Mesenchymal stem cell (in vitro differentiated cells and primary cell): ENCODE data around the gene CD52.

Experiments used
- DNase-seq: peaks from one replicate; pipeline ENCODE4 v3.0.0-alpha.2; 2013
- H2AFZ ChIP-seq: one replicate; pipeline ENCODE4 v1.6.1; 2013; ENCODE audit warnings: low read depth, mild to moderate bottlenecking, control low read depth, inconsistent platforms, low read length, moderate library complexity
- H2AK5ac ChIP-seq: 2 replicates; pipeline ENCODE4 v1.6.1; 2013; ENCODE audit warnings: low read length, moderate library complexity, mild to moderate bottlenecking, inconsistent platforms; ENCODE audit not compliant: severe bottlenecking
- H2BK120ac ChIP-seq: one replicate; pipeline ENCODE4 v1.6.1; 2013; ENCODE audit warnings: low read depth, mild to moderate bottlenecking, inconsistent platforms, low read length, moderate library complexity
- H2BK12ac ChIP-seq, 2 experiments: one replicate each; pipeline ENCODE4 v1.6.1; 2013; ENCODE audit warnings: inconsistent platforms in 2 of 2, low read length in 2 of 2, mild to moderate bottlenecking in 2 of 2, moderate library complexity in 2 of 2, control low read depth in 1 of 2
- H2BK15ac ChIP-seq: one replicate; pipeline ENCODE4 v1.6.1; 2013; ENCODE audit warnings: mild to moderate bottlenecking, low read depth, inconsistent platforms; ENCODE audit not compliant: poor library complexity, severe bottlenecking
- H2BK5ac ChIP-seq: 2 replicates; pipeline ENCODE4 v1.6.1; 2013; ENCODE audit warnings: low read depth, mild to moderate bottlenecking, low read length, control low read depth, inconsistent platforms; ENCODE audit not compliant: poor library complexity, severe bottlenecking
- H3K14ac ChIP-seq, 2 experiments: one replicate each; pipeline ENCODE4 v1.6.1; 2013; ENCODE audit warnings: inconsistent platforms in 2 of 2, low read length in 2 of 2, control low read depth in 1 of 2, mild to moderate bottlenecking in 1 of 2, moderate library complexity in 1 of 2
- H3K18ac ChIP-seq, 2 experiments: one replicate each; pipeline ENCODE4 v1.6.1; 2013; ENCODE audit warnings: inconsistent platforms in 2 of 2, low read length in 2 of 2, control low read depth in 1 of 2, low read depth in 1 of 2, mild to moderate bottlenecking in 1 of 2
- H3K23ac ChIP-seq, 2 experiments: one replicate each; pipeline ENCODE4 v1.6.1; 2013; ENCODE audit warnings: inconsistent platforms in 2 of 2, low read length in 2 of 2, mild to moderate bottlenecking in 2 of 2, moderate library complexity in 2 of 2, control low read depth in 1 of 2
- H3K27ac ChIP-seq: 2 replicates; pipeline ENCODE4 v1.5.1; 2013; ENCODE audit warnings: mild to moderate bottlenecking, moderate library complexity, low read length, control low read depth, inconsistent platforms; ENCODE audit not compliant: poor library complexity, severe bottlenecking
- H3K27me3 ChIP-seq, 2 experiments: 2 replicates each; pipeline versions ENCODE4 v1.6.1 to v1.7.0; 2013; ENCODE audit warnings: low read length in 2 of 2, mild to moderate bottlenecking in 2 of 2, moderate library complexity in 2 of 2, control low read depth in 1 of 2, inconsistent platforms in 1 of 2; ENCODE audit not compliant: control insufficient read depth in 1 of 2, insufficient read depth in 1 of 2
- H3K36me3 ChIP-seq, 2 experiments: 2 replicates each; pipeline versions ENCODE4 v1.6.1 to v1.7.0; 2013; ENCODE audit warnings: low read length in 2 of 2, control low read depth in 1 of 2, inconsistent platforms in 1 of 2, low read depth in 1 of 2, mild to moderate bottlenecking in 1 of 2; ENCODE audit not compliant: insufficient read depth in 2 of 2, control insufficient read depth in 1 of 2
- H3K4ac ChIP-seq, 2 experiments: one replicate each; pipeline ENCODE4 v1.6.1; 2013; ENCODE audit warnings: inconsistent platforms in 2 of 2, low read length in 2 of 2, mild to moderate bottlenecking in 2 of 2, moderate library complexity in 2 of 2, control low read depth in 1 of 2, low read depth in 1 of 2
- H3K4me1 ChIP-seq: 2 replicates; pipeline ENCODE4 v1.6.1; 2013; ENCODE audit warnings: low read depth, low read length, control low read depth; ENCODE audit not compliant: control insufficient read depth, insufficient read depth
- H3K4me2 ChIP-seq: 2 replicates; pipeline ENCODE4 v1.6.1; 2013; ENCODE audit warnings: low read length, mild to moderate bottlenecking, inconsistent platforms; ENCODE audit not compliant: poor library complexity, severe bottlenecking
- H3K4me3 ChIP-seq, 2 experiments: 2 replicates each; pipeline versions ENCODE4 v1.5.1 to v1.7.0; 2013; ENCODE audit warnings: low read length in 2 of 2, mild to moderate bottlenecking in 2 of 2, control low read depth in 1 of 2, low read depth in 1 of 2; ENCODE audit not compliant: insufficient read depth in 1 of 2
- H3K79me1 ChIP-seq: replicated peaks from 2 replicates; pipeline ENCODE4 v1.6.1; 2013; ENCODE audit warnings: mild to moderate bottlenecking, control low read depth, low read length, inconsistent platforms; ENCODE audit not compliant: poor library complexity, severe bottlenecking
- H3K9ac ChIP-seq: 2 replicates; pipeline ENCODE4 v1.7.0; 2013; ENCODE audit warnings: mild to moderate bottlenecking, low read length, moderate library complexity
- H3K9me3 ChIP-seq: 2 replicates; pipeline ENCODE4 v1.7.0; 2013; ENCODE audit warnings: mild to moderate bottlenecking, low read length; ENCODE audit not compliant: control insufficient read depth
- H4K8ac ChIP-seq: one replicate; pipeline ENCODE4 v1.6.1; 2013; ENCODE audit warnings: inconsistent platforms, mild to moderate bottlenecking, low read length, moderate library complexity
- H4K91ac ChIP-seq: one replicate; pipeline ENCODE4 v1.6.1; 2013; ENCODE audit warnings: mild to moderate bottlenecking, low read length, inconsistent platforms
- WGBS: methylation state at CpG from one replicate; pipeline ENCODE4 v1.1.7; 2013; ENCODE audit warnings: mixed read lengths; 5-methylcytosine and 5-hydroxymethylcytosine counted together

CD52 gene

GRCh38 chr1:26305667-26306289 is 12.0 kb upstream of the CD52 start:
- Histone ChIP-seq H2BK15ac (no peak overlapping the region), H2AK5ac (peak overlapping the region; percentile 3), H2BK5ac (no peak overlapping the region), H4K8ac (peak overlapping the region; percentile 79), H3K4me3 (peak overlapping the region; percentile 94 to 98), H3K27ac (no peak overlapping the region), H3K4me2 (peak overlapping the region; percentile 98), H2BK12ac (peak overlapping the region in 1 of 2 experiments; percentile 60), H3K18ac (peak overlapping the region in 1 of 2 experiments; percentile 97), H2BK120ac (no peak overlapping the region), H3K4ac (peak overlapping the region in 1 of 2 experiments; percentile 11), H2AFZ (peak overlapping the region; percentile 96), H4K91ac (no peak overlapping the region), H3K27me3 (no peaks in the 10 kb centered on the region), H3K23ac (no peak overlapping the region), H3K36me3 (peaks cover 0 to 10% of the 10 kb centered on the region in 2 experiments), H3K79me1 (peaks cover 25% of the 10 kb centered on the region), H3K9me3 (no peaks in the 10 kb centered on the region), H3K14ac (peak overlapping the region in 1 of 2 experiments; percentile 18), H3K9ac (peak overlapping the region; percentile 97), H3K4me1 (peaks cover 16% of the 10 kb centered on the region)
- WGBS: 51% methylated on average over 8 of the region's 8 CpGs
- no peak for DNase-seq

GRCh38 chr1:26306290-26307229 is 11.2 kb upstream of the CD52 start, which contains the start of gene UBXN11:
UBXN11 (minus strand) TSS chr1:26306636; CDS start chr1:26302883, 3,753 bp downstream.
- H2AK5ac ChIP-seq: peak within 1 kb of the TSS; percentile 3
- peaks cover 23% of the 10 kb centered on the region for H3K79me1 ChIP-seq
- H3K4me2 ChIP-seq: peak within 1 kb of the TSS; percentile 98
- H3K14ac ChIP-seq: peak within 1 kb of the TSS in 1 of 2 experiments; percentile 18
- 4% methylated on average over 46 of the region's 51 CpGs for WGBS
- H3K4ac ChIP-seq: peak within 1 kb of the TSS; percentile 73 to 76
- peak within 1 kb of the TSS; percentile 37 to 97 for H3K18ac ChIP-seq
- no peak within 1 kb of the TSS for H2BK120ac ChIP-seq
- no peak within 1 kb of the TSS for H2BK5ac ChIP-seq
- H4K91ac ChIP-seq: peak within 1 kb of the TSS; percentile 56
- H3K27me3 ChIP-seq: no peaks in the 10 kb centered on the region
- H2BK15ac ChIP-seq: peak within 1 kb of the TSS; percentile 12
- peak within 1 kb of the TSS; percentile 94 to 98 for H3K4me3 ChIP-seq
- H3K9me3 ChIP-seq: no peaks in the 10 kb centered on the region
- peak; percentile 96 for DNase-seq
- no peak within 1 kb of the TSS for H3K27ac ChIP-seq
- peak within 1 kb of the TSS in 1 of 2 experiments; percentile 60 for H2BK12ac ChIP-seq
- peak within 1 kb of the TSS; percentile 97 for H3K9ac ChIP-seq
- peak within 1 kb of the TSS; percentile 96 for H2AFZ ChIP-seq
- H3K36me3 ChIP-seq: peaks cover 0 to 2% of the 10 kb centered on the region in 2 experiments
- H3K23ac ChIP-seq: peak within 1 kb of the TSS in 1 of 2 experiments; percentile 34
- H4K8ac ChIP-seq: peak within 1 kb of the TSS; percentile 83
- H3K4me1 ChIP-seq: peaks cover 16% of the 10 kb centered on the region

DNA sequence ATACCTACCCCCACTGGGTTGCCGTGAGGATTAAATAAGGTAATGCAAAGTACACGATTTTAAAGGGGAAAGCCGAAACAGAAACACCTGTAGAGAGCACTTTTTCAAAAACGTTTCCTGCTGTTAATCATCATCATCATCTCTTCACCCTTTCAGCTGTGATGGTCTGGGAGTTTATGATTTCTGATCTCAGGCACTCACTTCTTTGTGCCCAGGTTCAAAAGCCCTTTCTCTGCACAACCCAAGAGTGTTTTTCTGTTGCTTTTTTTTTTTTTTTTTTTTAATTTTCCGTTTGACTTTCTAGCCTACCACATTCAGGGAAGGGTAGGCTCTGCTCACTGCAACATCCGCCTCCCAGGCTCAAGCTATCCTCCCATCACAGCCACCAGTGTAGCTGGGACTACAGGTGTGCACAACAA is 10.4 kb upstream of the CD52 start:
- Histone ChIP-seq H4K8ac (no peak overlapping the region), H2BK5ac (no peak overlapping the region), H3K18ac (no peak overlapping the region), H3K36me3 (no peaks in the 10 kb centered on the region), H3K14ac (no peak overlapping the region), H3K9me3 (no peaks in the 10 kb centered on the region), H3K79me1 (peaks cover 20% of the 10 kb centered on the region), H3K23ac (no peak overlapping the region), H2AFZ (no peak overlapping the region), H3K4me1 (peaks cover 16% of the 10 kb centered on the region), H3K27ac (no peak overlapping the region), H3K9ac (peak overlapping the region; percentile 61), H3K4ac (no peak overlapping the region), H2BK15ac (no peak overlapping the region), H2BK120ac (no peak overlapping the region), H3K4me2 (no peak overlapping the region), H4K91ac (no peak overlapping the region), H2AK5ac (no peak overlapping the region), H3K27me3 (no peaks in the 10 kb centered on the region), H2BK12ac (no peak overlapping the region), H3K4me3 (no peak overlapping the region)
- 75% methylated on average over 2 of the region's 6 CpGs for WGBS
- no peak for DNase-seq
